OCI-LY7 (cell line): ENCODE results near the gene TP53BP1. TPM values are rescaled to one million over a fixed set of nuclear protein-coding genes. Genes with fewer than 3 reads are reported as not detected.

Experiments used
- BruUV-seq: library from RNA; stranded (reverse); fragments of 400-500 nt; replicated peaks from 2 replicates; lab custom pipeline; 2021; lab: Mats Ljungman, UMichigan
- CTCF ChIA-PET: fragments of 300-600 bp; sonication (Branson Sonifier 250); formaldehyde crosslinking; loops from one replicate; lab custom pipeline; 2022; ENCODE audit warnings: antibody characterized with exemption; ENCODE audit not compliant: unreplicated experiment; lab: Charles Lee
- POLR2A ChIA-PET: fragments of 300-600 bp; sonication (Branson Sonifier 250); formaldehyde crosslinking; loops from one replicate; lab custom pipeline; 2022; ENCODE audit warnings: antibody characterized with exemption; lab: Charles Lee
- DNase-seq: peaks from one replicate; pipeline ENCODE4 v3.0.0-alpha.2; 2015; ENCODE audit warnings: low spot score
- H2AFZ ChIP-seq: fragments of 200-600 bp; sonication (generic), shearing (Covaris generic); 2 replicates; pipeline ENCODE4 v1.6.1; 2014; ENCODE audit warnings: mild to moderate bottlenecking, antibody characterized with exemption, low read length, moderate library complexity
- H3K27ac ChIP-seq: fragments of 200-600 bp; sonication (generic); 2 replicates; pipeline ENCODE4 v1.5.1; 2014; ENCODE audit warnings: mixed run types, low read depth, mild to moderate bottlenecking, moderate library complexity, low read length, inconsistent platforms; ENCODE audit not compliant: poor library complexity, severe bottlenecking
- H3K36me3 ChIP-seq: fragments of 200-600 bp; sonication (generic); 2 replicates; pipeline ENCODE4 v1.6.1; 2014; ENCODE audit warnings: mild to moderate bottlenecking, antibody characterized with exemption, low read length, moderate library complexity, mixed read lengths; ENCODE audit not compliant: insufficient read depth
- H3K4me1 ChIP-seq: fragments of 200-600 bp; sonication (generic); 2 replicates; pipeline ENCODE4 v1.5.1; 2014; ENCODE audit warnings: mild to moderate bottlenecking, low read length; ENCODE audit not compliant: insufficient read depth, poor library complexity, severe bottlenecking
- H3K4me2 ChIP-seq: fragments of 200-600 bp; sonication (generic); 2 replicates; pipeline ENCODE4 v1.6.1; 2014; ENCODE audit warnings: mild to moderate bottlenecking, low read length
- H3K4me3 ChIP-seq: fragments of 200-600 bp; sonication (generic); 2 replicates; pipeline ENCODE4 v1.5.1; 2014; ENCODE audit warnings: mild to moderate bottlenecking, low read depth, low read length; ENCODE audit not compliant: poor library complexity, severe bottlenecking
- H3K79me2 ChIP-seq: fragments of 200-600 bp; sonication (generic); 2 replicates; pipeline ENCODE4 v1.6.1; 2016; ENCODE audit warnings: low read depth, mild to moderate bottlenecking, low read length, moderate library complexity, mixed read lengths; ENCODE audit not compliant: insufficient read depth
- H3K9me2 ChIP-seq: fragments of 200-600 bp; sonication (generic); 2 replicates; pipeline ENCODE4 v1.6.1; 2016; ENCODE audit warnings: mild to moderate bottlenecking, low read length, mixed read lengths; ENCODE audit not compliant: insufficient read depth
- H3K9me3 ChIP-seq: fragments of 200-600 bp; sonication (generic); 2 replicates; pipeline ENCODE4 v1.6.1; 2014; ENCODE audit warnings: mild to moderate bottlenecking, mixed run types, low read length, mixed read lengths
- H4K20me1 ChIP-seq: fragments of 200-600 bp; sonication (generic); 2 replicates; pipeline ENCODE4 v1.6.1; 2014; ENCODE audit warnings: mild to moderate bottlenecking, antibody characterized with exemption, low read length, moderate library complexity, mixed read lengths; ENCODE audit not compliant: insufficient read depth
- EZH2phosphoT487 ChIP-seq: fragments of 200-600 bp; sonication (generic); IDR thresholded peaks from 2 replicates; pipeline ENCODE4 v1.6.1; 2018; ENCODE audit warnings: low read depth, borderline replicate concordance, mild to moderate bottlenecking, mixed run types, antibody characterized with exemption, low read length, moderate library complexity, mixed read lengths
- intact Hi-C: fragments of 100-400 bp; cut with micrococcal nuclease; formaldehyde crosslinking; loops from one replicate; pipeline ENCODE4 v1.10.0; 2022; ENCODE audit not compliant: unreplicated experiment
- total RNA-seq, 2 experiments: library from RNA; depleted of rRNA in 1 of 2; stranded (reverse); fragments of >200 nt in 1 of 2; shearing (Covaris generic) in 1 of 2; gene quantifications; 2 replicates each; pipeline ENCODE4 v1.2.3, GENCODE V29; 2014 to 2022
- TF ChIP-seq, protein P1 (sequence below): fragments of 200-600 bp; sonication (generic); conservative IDR thresholded peaks from 2 replicates; pipeline ENCODE4 v1.5.1; 2014; ENCODE audit warnings: mild to moderate bottlenecking, antibody characterized with exemption, low read length, moderate library complexity, mixed read lengths

Gene TP53BP1
- total RNA-seq, 2 experiments from 2014 or later: 51.8 to 69.3 TPM

DNA sequence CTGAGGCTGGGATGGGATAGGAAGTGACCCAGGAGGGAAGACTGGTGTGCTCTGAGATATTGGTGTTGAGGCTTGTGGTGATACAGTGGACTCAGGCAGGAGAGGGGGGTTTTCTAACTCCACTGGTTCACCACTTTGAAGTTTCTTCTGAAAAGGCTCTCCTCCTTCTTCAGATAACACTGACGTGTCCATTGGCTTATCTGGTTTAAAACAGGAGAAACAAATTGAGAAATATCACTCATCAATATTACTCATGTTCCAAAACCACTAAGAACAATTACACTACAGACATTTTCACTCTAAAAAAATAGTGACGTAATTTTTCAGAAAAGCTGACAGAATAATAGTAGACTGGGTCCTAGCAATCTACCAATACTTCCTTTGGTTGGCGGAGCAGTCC is 23.1 kb downstream of the TP53BP1 start:
- no TSS peak for BruUV-seq
- DNase-seq: no peak
- Histone ChIP-seq H3K9me3 (no peaks in the 10 kb centered on the region), H4K20me1 (no peaks in the 10 kb centered on the region), H3K27ac (no peak overlapping the region), H3K79me2 (no peaks in the 10 kb centered on the region), H2AFZ (no peak overlapping the region), H3K4me3 (no peak overlapping the region), H3K36me3 (peaks cover 92% of the 10 kb centered on the region), H3K9me2 (no peaks in the 10 kb centered on the region), H3K4me1 (no peaks in the 10 kb centered on the region), H3K4me2 (no peak overlapping the region)
- POLR2A ChIA-PET: no interaction called here
- TF ChIP-seq, protein P1, sequence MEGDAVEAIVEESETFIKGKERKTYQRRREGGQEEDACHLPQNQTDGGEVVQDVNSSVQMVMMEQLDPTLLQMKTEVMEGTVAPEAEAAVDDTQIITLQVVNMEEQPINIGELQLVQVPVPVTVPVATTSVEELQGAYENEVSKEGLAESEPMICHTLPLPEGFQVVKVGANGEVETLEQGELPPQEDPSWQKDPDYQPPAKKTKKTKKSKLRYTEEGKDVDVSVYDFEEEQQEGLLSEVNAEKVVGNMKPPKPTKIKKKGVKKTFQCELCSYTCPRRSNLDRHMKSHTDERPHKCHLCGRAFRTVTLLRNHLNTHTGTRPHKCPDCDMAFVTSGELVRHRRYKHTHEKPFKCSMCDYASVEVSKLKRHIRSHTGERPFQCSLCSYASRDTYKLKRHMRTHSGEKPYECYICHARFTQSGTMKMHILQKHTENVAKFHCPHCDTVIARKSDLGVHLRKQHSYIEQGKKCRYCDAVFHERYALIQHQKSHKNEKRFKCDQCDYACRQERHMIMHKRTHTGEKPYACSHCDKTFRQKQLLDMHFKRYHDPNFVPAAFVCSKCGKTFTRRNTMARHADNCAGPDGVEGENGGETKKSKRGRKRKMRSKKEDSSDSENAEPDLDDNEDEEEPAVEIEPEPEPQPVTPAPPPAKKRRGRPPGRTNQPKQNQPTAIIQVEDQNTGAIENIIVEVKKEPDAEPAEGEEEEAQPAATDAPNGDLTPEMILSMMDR: no peak
- no peak for TF ChIP-seq EZH2phosphoT487
- intact Hi-C loops: no loop called here
- CTCF ChIA-PET: no interaction called here

DNA sequence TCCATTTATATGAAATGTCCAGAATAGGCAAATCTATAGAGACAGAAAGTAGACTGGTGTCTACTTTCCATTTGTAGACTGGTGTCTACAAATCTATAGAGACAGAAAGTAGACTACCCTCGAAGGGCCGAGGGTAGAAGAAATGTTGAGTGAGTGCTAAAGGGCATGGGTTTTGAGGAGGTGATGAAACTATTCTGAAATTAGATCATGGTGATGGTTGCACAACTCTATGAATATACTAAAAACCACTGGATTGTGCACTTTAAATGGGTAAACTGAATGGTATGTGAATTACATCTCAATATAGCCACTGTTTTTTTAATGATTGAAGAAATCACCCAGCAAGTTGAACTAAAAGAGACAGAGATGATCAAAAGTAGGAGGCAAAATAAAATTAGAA is 27.9 kb downstream of the TP53BP1 start:
- no peak overlapping the region for H3K4me2 ChIP-seq

DNA sequence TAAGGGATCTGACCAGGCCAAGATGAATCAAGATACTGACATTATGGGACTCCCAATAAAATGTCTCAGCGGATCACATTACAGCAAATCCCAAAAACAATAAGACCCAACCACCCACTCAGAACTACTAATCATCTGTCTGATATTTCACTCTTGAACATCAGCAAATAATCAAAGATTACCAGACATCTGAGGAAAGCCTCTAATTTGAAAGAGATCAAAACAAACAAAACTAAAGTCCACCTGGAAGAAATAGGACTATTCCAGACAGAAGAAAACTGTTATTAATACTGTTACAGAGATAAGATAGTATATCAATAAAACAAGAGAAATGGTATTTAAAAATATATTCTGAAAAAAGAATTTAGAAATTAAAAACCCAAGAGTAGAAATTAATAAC is 29.0 kb downstream of the TP53BP1 start:
- ChIA-PET POLR2A (no interaction called here), CTCF (no interaction called here)
- peaks cover 92% of the 10 kb centered on the region for H3K36me3 ChIP-seq
- no peaks in the 10 kb centered on the region for H3K9me3 ChIP-seq
- no peaks in the 10 kb centered on the region for H3K4me1 ChIP-seq
- H3K4me2 ChIP-seq: no peak overlapping the region
- no peak overlapping the region for H3K27ac ChIP-seq
- H2AFZ ChIP-seq: no peak overlapping the region
- intact Hi-C loops: no loop called here
- H3K79me2 ChIP-seq: no peaks in the 10 kb centered on the region
- DNase-seq: no peak
- BruUV-seq: no TSS peak
- H3K4me3 ChIP-seq: no peak overlapping the region
- no peaks in the 10 kb centered on the region for H4K20me1 ChIP-seq
- TF ChIP-seq, protein P1: no peak
- TF ChIP-seq EZH2phosphoT487: no peak
- H3K9me2 ChIP-seq: no peaks in the 10 kb centered on the region

More for the DNA sequence above, 27.9 kb downstream of the TP53BP1 start:
- no peaks in the 10 kb centered on the region for H3K9me2 ChIP-seq
- H2AFZ ChIP-seq: no peak overlapping the region
- no TSS peak for BruUV-seq
- no peaks in the 10 kb centered on the region for H3K9me3 ChIP-seq
- H4K20me1 ChIP-seq: no peaks in the 10 kb centered on the region
- ChIA-PET CTCF (no interaction called here), POLR2A (no interaction called here)
- H3K27ac ChIP-seq: no peak overlapping the region
- no peaks in the 10 kb centered on the region for H3K4me1 ChIP-seq
- intact Hi-C loops: no loop called here
- no peak overlapping the region for H3K4me3 ChIP-seq
- TF ChIP-seq, protein P1: no peak
- TF ChIP-seq EZH2phosphoT487: no peak
- peaks cover 92% of the 10 kb centered on the region for H3K36me3 ChIP-seq
- no peak for DNase-seq
- no peaks in the 10 kb centered on the region for H3K79me2 ChIP-seq
